Stomach smooth muscle (tissue), 2 donors: ENCODE measurements around the gene DOCK6.
A peak's percentile ranks its signal among the peaks of the same experiment; 100 is the strongest.
"Not testable (repeated sequence)": the region's sequence is repeated elsewhere in the genome, so short reads cannot be mapped to it uniquely, and the experiment has no call there.

Experiments
- H3K27ac ChIP-seq: one replicate; pipeline ENCODE4 v1.7.0; 2013; ENCODE audit warnings: mild to moderate bottlenecking, low read length, inconsistent platforms
- H3K27me3 ChIP-seq, 2 donors: one replicate each; pipeline ENCODE4 v1.7.0; 2013; ENCODE audit warnings: low read length in 2 of 2; ENCODE audit not compliant: insufficient read depth in 2 of 2, control insufficient read depth in 1 of 2
- H3K36me3 ChIP-seq, 2 donors: one replicate each; pipeline ENCODE4 v1.7.0; 2013; ENCODE audit warnings: low read length in 2 of 2; ENCODE audit not compliant: control insufficient read depth in 2 of 2, insufficient read depth in 2 of 2
- H3K4me1 ChIP-seq: one replicate; pipeline ENCODE4 v1.7.0; 2013; ENCODE audit warnings: low read length; ENCODE audit not compliant: control insufficient read depth, insufficient read depth
- H3K4me3 ChIP-seq, 2 donors: one replicate each; pipeline ENCODE4 v1.7.0; 2013; ENCODE audit warnings: low read length in 2 of 2
- H3K9ac ChIP-seq, 2 donors: one replicate each; pipeline ENCODE4 v1.7.0; 2013; ENCODE audit warnings: low read length in 2 of 2, mild to moderate bottlenecking in 1 of 2
- H3K9me3 ChIP-seq, 2 donors: one replicate each; pipeline ENCODE4 v1.7.0; 2013; ENCODE audit warnings: low read length in 2 of 2; ENCODE audit not compliant: control insufficient read depth in 2 of 2
- donor health status: healthy.
- donor health status: Pancreatic carcinoma.

DOCK6 gene

DNA sequence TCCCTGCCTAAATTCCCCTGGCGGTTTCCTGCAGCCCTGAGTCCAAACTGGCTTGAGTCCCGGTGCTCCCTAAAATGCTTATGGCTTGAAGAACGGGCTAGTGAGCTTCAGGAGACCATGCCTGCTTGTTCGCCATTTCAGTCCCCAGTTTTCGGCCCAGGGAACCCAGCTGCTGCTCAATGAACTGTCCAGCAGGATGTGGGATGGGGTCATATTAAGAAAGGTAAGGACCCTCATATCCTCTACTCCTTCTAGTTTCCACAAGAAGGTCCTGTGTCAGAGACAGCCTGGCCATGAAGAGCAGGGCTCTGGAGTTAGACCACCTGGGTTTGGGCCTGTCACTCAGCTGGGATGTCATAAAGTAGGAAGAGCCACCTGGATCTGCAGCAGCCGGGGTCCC lies 89.7 kb downstream of the DOCK6 start:
- H3K9me3 ChIP-seq = no peaks in the 10 kb centered on the region
- peaks cover 74 to 76% of the 10 kb centered on the region in 2 donors for H3K36me3 ChIP-seq
- peak overlapping the region; percentile 49 for H3K27ac ChIP-seq
- H3K9ac ChIP-seq = no peak overlapping the region
- H3K4me3 ChIP-seq = no peak overlapping the region
- H3K27me3 ChIP-seq = no peaks in the 10 kb centered on the region
- H3K4me1 ChIP-seq = peaks cover 20% of the 10 kb centered on the region

DNA sequence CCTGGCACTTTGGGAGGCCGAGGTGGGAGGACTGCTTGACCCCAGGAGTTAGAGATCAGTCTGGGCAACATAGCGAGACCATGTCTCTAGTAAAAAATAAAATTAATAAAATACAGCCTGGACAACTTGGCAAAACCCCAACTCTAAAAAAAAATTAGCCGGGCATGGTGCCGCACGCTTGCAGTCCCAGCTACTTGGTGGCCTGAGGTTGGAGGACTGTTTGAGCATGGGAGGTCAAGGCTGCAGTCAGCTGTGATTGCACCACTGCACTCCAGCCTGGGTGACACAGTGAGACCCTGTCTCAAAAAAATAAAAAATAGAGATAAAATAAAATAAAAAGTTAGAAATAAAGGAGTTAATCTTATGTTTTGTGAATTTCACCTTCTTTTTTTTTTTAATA lies 91.2 kb downstream of the DOCK6 start:
- H3K4me1 ChIP-seq = peaks cover 27% of the 10 kb centered on the region
- H3K36me3 ChIP-seq = peaks cover 64 to 65% of the 10 kb centered on the region in 2 donors
- no peak overlapping the region for H3K9ac ChIP-seq
- no peak overlapping the region for H3K4me3 ChIP-seq
- no peaks in the 10 kb centered on the region for H3K9me3 ChIP-seq
- no peaks in the 10 kb centered on the region for H3K27me3 ChIP-seq
- no peak overlapping the region for H3K27ac ChIP-seq

DNA sequence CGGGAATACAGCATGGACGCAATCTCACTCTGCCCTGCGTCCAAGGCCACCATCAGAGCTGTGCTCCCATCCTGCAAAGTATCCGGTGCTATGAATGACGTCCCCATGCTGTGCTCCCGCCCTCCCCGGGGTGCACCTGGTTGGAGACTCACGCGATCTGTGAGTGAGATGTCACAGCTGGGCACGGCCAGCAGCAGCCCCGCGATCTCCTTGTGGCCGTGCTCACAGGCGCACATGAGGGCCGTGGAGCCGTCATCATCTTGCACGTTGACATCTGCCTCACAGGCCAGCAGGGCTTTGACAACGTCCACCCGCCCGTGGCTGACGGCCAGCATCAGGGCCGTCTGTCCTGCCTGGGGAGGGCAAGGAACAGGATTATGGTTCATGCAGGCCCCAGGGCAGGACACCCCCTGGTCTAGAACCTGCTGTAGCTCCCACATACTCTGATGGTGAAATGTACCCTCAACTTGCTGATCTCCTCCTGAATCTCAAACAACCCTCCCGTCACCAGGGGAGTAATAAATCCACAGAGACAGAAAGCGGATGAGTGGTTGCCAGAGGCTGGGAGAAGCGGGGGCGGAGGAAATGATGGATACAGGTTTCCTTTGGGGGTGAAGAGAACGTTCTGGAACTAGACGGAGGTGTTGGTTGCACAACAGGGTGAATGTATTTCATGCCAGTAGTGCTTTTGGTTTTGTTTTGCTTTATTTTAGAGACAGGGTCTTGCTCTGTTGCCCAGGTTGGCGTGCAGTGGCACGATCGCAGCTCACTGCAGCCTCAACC lies 92.2 kb downstream of the DOCK6 start:
- Histone ChIP-seq H3K4me1 (peaks cover 38% of the 10 kb centered on the region), H3K36me3 (peaks cover 57 to 63% of the 10 kb centered on the region in 2 donors), H3K9ac (no peak overlapping the region), H3K27me3 (no peaks in the 10 kb centered on the region), H3K27ac (no peak overlapping the region), H3K4me3 (no peak overlapping the region), H3K9me3 (no peaks in the 10 kb centered on the region)

DNA sequence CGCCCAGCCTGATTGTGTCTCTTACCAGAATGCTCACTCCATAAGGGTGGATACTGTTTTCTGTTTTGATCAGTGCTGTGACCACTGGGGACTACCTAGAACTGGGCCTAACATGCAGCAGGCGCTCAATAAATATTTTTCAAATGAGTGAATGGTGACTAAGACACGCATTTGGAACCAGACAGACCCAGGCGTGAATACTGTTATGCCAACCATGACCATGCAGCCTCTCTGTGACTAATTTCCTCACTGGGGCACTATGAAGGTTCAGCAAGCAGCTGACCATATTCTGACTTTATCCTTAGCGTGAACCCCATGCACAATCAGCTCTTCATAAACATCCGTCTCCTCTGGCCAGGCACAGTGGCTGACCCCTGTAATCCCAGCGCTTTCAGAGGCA lies 93.8 kb downstream of the DOCK6 start:
- Histone ChIP-seq H3K9me3 (no peaks in the 10 kb centered on the region), H3K27me3 (no peaks in the 10 kb centered on the region), H3K27ac (peak overlapping the region; percentile 55), H3K4me1 (peaks cover 51% of the 10 kb centered on the region), H3K4me3 (no peak overlapping the region), H3K9ac (no peak overlapping the region), H3K36me3 (peaks cover 49 to 50% of the 10 kb centered on the region in 2 donors)

DNA sequence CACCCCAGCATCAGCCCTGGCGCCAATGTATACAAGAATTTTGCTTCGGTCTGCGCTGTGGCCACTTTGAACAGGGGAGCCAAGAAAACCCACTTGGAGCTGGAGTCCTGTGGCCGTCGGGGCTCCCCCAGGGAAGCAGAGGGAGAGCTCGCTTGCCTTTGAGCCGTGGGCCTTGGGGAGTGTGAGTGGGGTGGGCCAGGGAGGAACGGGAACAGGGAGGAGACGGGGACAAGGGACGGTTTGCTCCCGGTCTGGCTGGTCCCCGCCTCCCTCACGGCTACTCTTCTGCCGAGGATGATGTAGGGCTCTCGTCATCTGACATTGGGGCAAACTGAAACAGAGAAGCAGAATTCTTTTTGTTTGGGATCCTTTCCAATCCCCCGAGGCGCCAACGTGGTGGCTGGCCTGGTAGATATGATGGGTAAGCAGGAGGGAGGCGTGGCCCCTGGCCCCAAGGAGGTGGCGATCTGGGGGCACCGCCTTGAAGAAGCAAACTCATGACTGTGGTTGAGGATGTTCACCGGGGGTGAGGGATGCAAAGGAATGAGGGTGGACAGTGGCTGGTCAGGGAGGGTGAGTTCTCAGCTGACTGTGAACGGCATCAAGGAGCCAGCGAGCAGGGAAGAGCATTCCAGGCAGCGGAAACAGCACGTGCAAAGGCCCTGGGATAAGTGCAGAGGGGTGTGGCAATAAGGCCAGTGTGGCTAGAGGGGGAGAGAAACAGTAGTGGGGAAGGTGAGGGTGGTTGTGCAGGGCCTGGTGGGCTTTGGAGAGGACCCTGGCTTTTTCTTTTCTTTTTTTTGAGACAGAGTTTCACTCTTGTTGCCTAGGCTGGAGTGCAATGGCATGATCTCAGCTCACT lies 95.8 kb downstream of the DOCK6 start:
- Histone ChIP-seq H3K4me1 (peaks cover 47% of the 10 kb centered on the region), H3K4me3 (peak overlapping the region in 1 of 2 donors; percentile 22), H3K36me3 (peaks cover 34 to 35% of the 10 kb centered on the region in 2 donors), H3K27me3 (no peaks in the 10 kb centered on the region), H3K9ac (peak overlapping the region in 1 of 2 donors; percentile 72), H3K9me3 (no peaks in the 10 kb centered on the region), H3K27ac (peak overlapping the region; percentile 88)

DNA sequence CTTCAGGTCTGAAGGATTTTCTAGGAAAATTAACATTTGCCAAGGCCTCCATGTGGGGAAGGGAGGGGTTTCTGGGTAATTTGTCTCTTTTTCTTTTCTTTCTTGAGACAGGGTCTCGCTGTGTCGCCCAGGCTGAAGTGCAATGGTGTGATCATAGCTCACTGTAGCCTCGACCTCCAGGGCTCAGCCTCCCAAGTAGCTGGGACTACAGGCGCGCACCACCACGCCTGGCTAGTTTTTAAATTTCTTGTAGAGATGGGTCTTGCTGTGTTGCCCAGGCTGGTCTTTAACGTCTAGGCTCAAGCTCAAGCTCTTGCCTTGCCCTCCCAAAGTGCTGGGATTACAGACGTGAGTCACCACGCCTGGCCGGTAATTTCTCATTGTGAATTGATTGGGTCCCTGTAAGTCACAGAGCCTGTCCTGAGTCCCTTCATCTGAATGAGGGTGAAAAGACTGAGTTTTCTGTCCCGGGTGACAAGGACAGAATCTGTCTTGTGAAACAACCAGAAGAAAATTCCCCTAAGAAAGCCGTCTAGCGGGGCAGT lies 96.8 kb downstream of the DOCK6 start:
- Histone ChIP-seq H3K9ac (peak overlapping the region; percentile 36 to 72), H3K36me3 (peaks cover 33% of the 10 kb centered on the region in 2 donors), H3K4me1 (peaks cover 43% of the 10 kb centered on the region), H3K27me3 (no peaks in the 10 kb centered on the region), H3K4me3 (peak overlapping the region in 1 of 2 donors; percentile 52), H3K9me3 (no peaks in the 10 kb centered on the region), H3K27ac (peak overlapping the region; percentile 88)

DNA sequence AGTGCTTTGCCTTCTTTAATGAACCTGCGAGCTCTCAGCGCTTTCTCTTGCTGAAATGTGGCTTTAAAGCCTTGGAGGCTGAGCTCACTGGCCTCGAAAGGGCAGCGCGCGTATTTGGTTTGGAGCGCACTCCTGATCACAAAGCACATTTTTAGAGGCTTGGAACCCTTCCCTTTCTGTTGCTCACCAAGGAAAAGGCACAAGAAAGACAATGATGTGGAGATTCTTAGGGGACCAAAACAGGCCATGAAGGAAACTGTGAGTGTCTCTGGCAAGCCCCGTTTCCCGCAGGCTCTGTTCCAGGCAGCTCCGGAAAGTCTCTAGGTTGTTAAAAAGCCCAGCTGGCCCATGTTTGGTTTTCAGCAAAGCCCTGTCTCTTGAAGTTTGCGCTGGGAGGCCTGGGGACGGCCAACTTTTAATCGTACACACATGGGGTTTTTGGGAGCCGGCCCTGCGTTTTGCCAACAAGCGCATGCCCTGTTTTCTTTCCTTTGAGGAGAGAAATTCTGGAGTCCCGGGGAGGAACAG lies 97.4 kb downstream of the DOCK6 start:
- no peaks in the 10 kb centered on the region for H3K9me3 ChIP-seq
- H3K27me3 ChIP-seq = no peaks in the 10 kb centered on the region
- H3K36me3 ChIP-seq = peaks cover 26 to 27% of the 10 kb centered on the region in 2 donors
- H3K9ac ChIP-seq = peak overlapping the region; percentile 47 to 72
- H3K27ac ChIP-seq = peak overlapping the region; percentile 88
- H3K4me3 ChIP-seq = peak overlapping the region; percentile 52 to 53
- peaks cover 41% of the 10 kb centered on the region for H3K4me1 ChIP-seq

DNA sequence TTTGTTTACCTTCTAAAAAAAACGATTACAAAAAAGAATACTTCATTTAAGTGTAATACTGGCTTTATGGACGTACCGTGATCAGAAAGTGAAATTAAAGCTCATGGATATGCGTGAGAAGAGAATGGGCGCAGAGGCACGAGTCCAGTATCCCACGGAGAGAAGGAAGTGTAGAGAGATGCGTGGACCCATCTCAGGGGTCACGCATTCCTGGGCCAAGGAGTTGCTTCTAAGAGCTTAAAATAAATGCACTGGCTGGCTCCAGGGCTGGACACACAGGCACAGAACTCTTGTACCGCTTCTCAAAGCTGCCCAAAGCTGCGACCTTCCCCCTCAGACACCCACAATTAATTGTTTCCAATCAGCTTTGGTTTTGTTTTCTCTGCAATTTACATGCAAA lies 98.0 kb downstream of the DOCK6 start:
- peaks cover 21 to 22% of the 10 kb centered on the region in 2 donors for H3K36me3 ChIP-seq
- H3K4me3 ChIP-seq = peak overlapping the region; percentile 52 to 53
- peaks cover 45% of the 10 kb centered on the region for H3K4me1 ChIP-seq
- peak overlapping the region; percentile 47 to 72 for H3K9ac ChIP-seq
- no peaks in the 10 kb centered on the region for H3K27me3 ChIP-seq
- no peaks in the 10 kb centered on the region for H3K9me3 ChIP-seq
- peak overlapping the region; percentile 88 for H3K27ac ChIP-seq

DNA sequence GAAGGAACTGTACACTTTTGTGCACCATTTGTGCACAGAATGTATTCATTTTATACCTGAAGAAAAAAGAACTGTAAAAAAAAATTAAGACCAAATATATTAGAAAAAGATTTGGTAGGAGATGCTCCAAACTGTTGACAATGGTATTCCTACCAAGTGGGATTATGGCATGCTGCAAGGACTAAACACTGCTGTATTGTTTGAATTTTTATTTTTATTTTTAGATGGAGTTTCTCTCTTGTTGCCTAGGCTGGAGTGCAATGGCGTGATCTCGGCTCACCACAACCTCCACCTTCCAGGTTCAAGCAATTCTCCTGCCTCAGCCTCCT lies 101.9 kb downstream of the DOCK6 start:
- H3K27me3 ChIP-seq, H3K4me3 ChIP-seq, H3K9ac ChIP-seq, H3K27ac ChIP-seq, H3K9me3 ChIP-seq, H3K36me3 ChIP-seq: not testable (repeated sequence)
- H3K4me1 ChIP-seq = peaks cover 50% of the 10 kb centered on the region

DNA sequence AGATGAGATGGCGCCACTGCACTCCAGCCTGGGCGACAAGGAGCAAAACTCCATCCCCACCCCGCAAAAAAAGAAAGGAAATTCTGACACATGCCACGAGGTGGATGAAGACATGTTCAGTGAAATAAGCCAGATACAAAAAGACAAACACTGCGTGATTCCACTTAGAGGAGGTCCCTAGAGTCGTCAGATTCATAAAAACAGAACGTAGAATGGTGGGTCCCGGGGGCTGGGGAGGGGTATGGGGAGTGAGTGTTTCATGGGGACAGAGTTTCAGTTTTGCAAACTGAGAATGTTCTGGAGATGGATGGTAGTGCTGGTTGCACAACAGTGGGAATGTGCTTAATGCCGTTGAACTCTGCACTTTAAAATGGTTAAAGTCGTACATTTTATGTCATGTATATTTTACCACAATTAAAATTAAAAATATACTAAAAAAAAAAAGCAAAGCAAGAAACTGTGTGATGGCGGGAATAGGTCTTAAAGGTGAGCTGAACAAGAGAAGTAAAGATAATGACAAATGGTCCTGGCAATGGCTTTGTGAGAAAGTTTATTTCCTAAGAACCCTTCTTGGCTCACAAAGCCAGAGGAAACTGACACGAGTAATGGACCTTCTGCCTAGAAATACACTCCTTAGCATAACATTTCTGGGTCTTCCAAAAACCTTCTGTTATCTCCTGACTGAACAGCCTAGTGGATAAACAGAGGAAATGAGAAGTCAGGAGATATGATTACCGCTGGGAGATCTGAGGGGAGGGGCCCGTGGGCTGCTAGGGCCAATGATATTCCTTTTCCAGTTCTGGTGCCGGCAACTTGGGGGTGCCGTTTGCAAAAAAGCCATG lies 102.5 kb downstream of the DOCK6 start:
- Histone ChIP-seq H3K4me3 (peak overlapping the region in 1 of 2 donors; percentile 29), H3K9me3 (no peaks in the 10 kb centered on the region), H3K36me3 (peaks cover 0 to 5% of the 10 kb centered on the region in 2 donors), H3K9ac (no peak overlapping the region), H3K4me1 (peaks cover 49% of the 10 kb centered on the region), H3K27ac (peak overlapping the region; percentile 41), H3K27me3 (no peaks in the 10 kb centered on the region)
